HG02763 (cell line): ENCODE results near the gene RPS4Y1.
"Not testable (repeated sequence)": the region's sequence is repeated elsewhere in the genome, so short reads cannot be mapped to it uniquely, and the experiment has no call there.

Experiments used
- ATAC-seq: cut with Tn5 transposase; IDR thresholded peaks from one replicate; pipeline ENCODE4 v1.9.1; 2021; ENCODE audit warnings: mild to moderate bottlenecking, moderate library complexity; ENCODE audit not compliant: unreplicated experiment

RPS4Y1 gene

GRCh38 chrY:2841471-2841893, at the start of gene RPS4Y1:
TSS of gene RPS4Y1 (plus strand) at chrY:2841602. CDS start at chrY:2841625, 23 bp downstream.
- ATAC-seq: no peak

GRCh38 chrY:2796977-2797523, 44.4 kb upstream of the RPS4Y1 start:
- no peak for ATAC-seq

GRCh38 chrY:2797991-2798390, 43.4 kb upstream of the RPS4Y1 start:
- no peak for ATAC-seq

- ATAC-seq: no peak
Observed at GRCh38 chrY:2800246-2800645, 41.2 kb upstream of the RPS4Y1 start.

- not testable (repeated sequence) for ATAC-seq
Observed at GRCh38 chrY:2817146-2817896, 24.1 kb upstream of the RPS4Y1 start.

GRCh38 chrY:2824471-2824870, 16.9 kb upstream of the RPS4Y1 start:
- ATAC-seq: no peak

GRCh38 chrY:2828497-2828896, 12.9 kb upstream of the RPS4Y1 start:
- ATAC-seq: no peak

GRCh38 chrY:2835230-2835629, 6.2 kb upstream of the RPS4Y1 start:
- no peak for ATAC-seq

GRCh38 chrY:2837078-2837477, 4.3 kb upstream of the RPS4Y1 start:
- ATAC-seq: no peak

GRCh38 chrY:2837932-2838331, 3.5 kb upstream of the RPS4Y1 start:
- no peak for ATAC-seq

GRCh38 chrY:2846791-2847190, 5.4 kb downstream of the RPS4Y1 start:
- no peak for ATAC-seq

GRCh38 chrY:2848384-2848783, 7.0 kb downstream of the RPS4Y1 start:
- no peak for ATAC-seq

- no peak for ATAC-seq
Observed at GRCh38 chrY:2849368-2849767, 8.0 kb downstream of the RPS4Y1 start.

GRCh38 chrY:2854145-2854774, 12.9 kb downstream of the RPS4Y1 start:
- no peak for ATAC-seq

GRCh38 chrY:2857068-2857467, 15.7 kb downstream of the RPS4Y1 start:
- ATAC-seq: no peak

GRCh38 chrY:2857686-2858085, 16.3 kb downstream of the RPS4Y1 start:
- ATAC-seq: no peak

- ATAC-seq: no peak
Observed at GRCh38 chrY:2859782-2860181, 18.4 kb downstream of the RPS4Y1 start.

GRCh38 chrY:2860511-2860910, 19.1 kb downstream of the RPS4Y1 start:
- no peak for ATAC-seq

- no peak for ATAC-seq
Observed at GRCh38 chrY:2866581-2866980, 25.2 kb downstream of the RPS4Y1 start.

GRCh38 chrY:2867469-2867868, 26.1 kb downstream of the RPS4Y1 start:
- no peak for ATAC-seq

- no peak for ATAC-seq
Observed at GRCh38 chrY:2868035-2868607, 26.7 kb downstream of the RPS4Y1 start.

GRCh38 chrY:2872234-2872633, 30.8 kb downstream of the RPS4Y1 start:
- not testable (repeated sequence) for ATAC-seq
